DMS79 treated with DMSO at 0.1 percent for 48 hours (cell line): ENCODE measurements around the gene SIN3A.
"Not testable (repeated sequence)": the region's sequence is repeated elsewhere in the genome, so short reads cannot be mapped to it uniquely, and the experiment has no call there.

Experiments
- DNase-seq: peaks from one replicate; lab custom pipeline; 2025; lab: John Stamatoyannopoulos, UW

The SIN3A gene

GRCh38 chr15:75356517-75356916 is 95.0 kb downstream of the SIN3A start:
- no peak for DNase-seq

GRCh38 chr15:75356006-75356405 is 95.5 kb downstream of the SIN3A start:
- no peak for DNase-seq

GRCh38 chr15:75355369-75355768 is 96.1 kb downstream of the SIN3A start:
- DNase-seq: no peak

GRCh38 chr15:75354454-75354853 is 97.0 kb downstream of the SIN3A start:
- no peak for DNase-seq

- no peak for DNase-seq
Observed at GRCh38 chr15:75353604-75354003, 97.9 kb downstream of the SIN3A start.

GRCh38 chr15:75352186-75353080 is 99.1 kb downstream of the SIN3A start:
- no peak for DNase-seq

- DNase-seq: no peak
Observed at GRCh38 chr15:75350601-75351361, 100.7 kb downstream of the SIN3A start.

- no peak for DNase-seq
Observed at GRCh38 chr15:75349851-75350588, 101.5 kb downstream of the SIN3A start.

- DNase-seq: not testable (repeated sequence)
Observed at GRCh38 chr15:75349351-75349669, 102.2 kb downstream of the SIN3A start.

- DNase-seq: no peak
Observed at GRCh38 chr15:75348562-75349350, 102.7 kb downstream of the SIN3A start.

GRCh38 chr15:75348034-75348561 is 103.4 kb downstream of the SIN3A start:
- DNase-seq: no peak

GRCh38 chr15:75347222-75348033 is 104.1 kb downstream of the SIN3A start:
- DNase-seq: no peak

GRCh38 chr15:75346796-75347221 is 104.7 kb downstream of the SIN3A start, which contains the start of gene NEIL1:
TSS of gene NEIL1 (plus strand) at chr15:75347039. CDS start at chr15:75348906, 1,867 bp downstream.
- DNase-seq: peak; percentile 7

- DNase-seq: not testable (repeated sequence)
Observed at GRCh38 chr15:75343953-75344352, 107.5 kb downstream of the SIN3A start.

- no peak for DNase-seq
Observed at GRCh38 chr15:75342221-75342620, 109.3 kb downstream of the SIN3A start.

- DNase-seq: no peak
Observed at GRCh38 chr15:75339531-75340240, 111.8 kb downstream of the SIN3A start.

GRCh38 chr15:75338661-75339240 is 112.7 kb downstream of the SIN3A start:
- DNase-seq: no peak

- DNase-seq: peak; percentile 65
Observed at GRCh38 chr15:75335705-75336355, 115.7 kb downstream of the SIN3A start, which contains the start of gene COMMD4. TSS of gene COMMD4 (plus strand) at chr15:75336063. CDS start at chr15:75336090, 27 bp downstream.

- peak; percentile 25 for DNase-seq
Observed at GRCh38 chr15:75335313-75335704, 116.2 kb downstream of the SIN3A start.
